Caco-2 (cell line): ENCODE measurements around the gene AGO3. TPM values are rescaled to one million over a fixed set of nuclear protein-coding genes. Genes with fewer than 3 reads are reported as not detected.

Source experiments
- BruUV-seq: library from RNA; stranded (reverse); fragments of 400-500 nt; replicated peaks from 2 replicates; lab custom pipeline; 2021; lab: Mats Ljungman, UMichigan
- CTCF ChIA-PET: fragments of 300-600 bp; sonication (Branson Sonifier 250); formaldehyde crosslinking; loops from one replicate; lab custom pipeline; 2022; ENCODE audit warnings: antibody characterized with exemption; lab: Charles Lee
- POLR2A ChIA-PET: fragments of 300-600 bp; sonication (Branson Sonifier 250); formaldehyde crosslinking; loops from one replicate; lab custom pipeline; 2022; ENCODE audit warnings: antibody characterized with exemption; lab: Charles Lee
- DNase-seq, 2 experiments: peaks; one replicate each; pipeline versions ENCODE4 v3.0.0 to v3.0.0-alpha.2; 2020 to 2022
- H3K27me3 ChIP-seq: replicated peaks from 2 replicates; pipeline ENCODE4 v1.6.0; 2011; ENCODE audit warnings: low read length; ENCODE audit not compliant: control insufficient read depth, insufficient read depth
- H3K36me3 ChIP-seq: 2 replicates; pipeline ENCODE4 v1.5.1; 2011; ENCODE audit warnings: low read length; ENCODE audit not compliant: control insufficient read depth, insufficient read depth
- H3K4me1 ChIP-seq: fragments of 250-450 bp; sonication (Bioruptor Pico); 2 replicates; pipeline ENCODE4 v1.5.1; 2020; ENCODE audit warnings: mild to moderate bottlenecking
- H3K4me3 ChIP-seq: 2 replicates; pipeline ENCODE4 v1.5.1; 2011; ENCODE audit warnings: low read depth, mild to moderate bottlenecking, control low read depth, low read length
- H3K9me3 ChIP-seq: fragments of 250-450 bp; sonication (Bioruptor Pico); 2 replicates; pipeline ENCODE4 v1.5.1; 2020; ENCODE audit warnings: mild to moderate bottlenecking, moderate library complexity
- H3K27ac Mint-ChIP-seq: one replicate; pipeline ENCODE4 v1.8.0; 2022; ENCODE audit warnings: mixed read lengths; ENCODE audit not compliant: unreplicated experiment
- H3K27me3 Mint-ChIP-seq: one replicate; pipeline ENCODE4 v1.8.0; 2022; ENCODE audit warnings: mixed read lengths; ENCODE audit not compliant: insufficient read depth, unreplicated experiment
- H3K36me3 Mint-ChIP-seq: one replicate; pipeline ENCODE4 v1.8.0; 2022; ENCODE audit warnings: mild to moderate bottlenecking, mixed read lengths; ENCODE audit not compliant: insufficient read depth, unreplicated experiment
- H3K4me1 Mint-ChIP-seq: one replicate; pipeline ENCODE4 v1.8.0; 2022; ENCODE audit warnings: low read depth, mixed read lengths; ENCODE audit not compliant: unreplicated experiment
- H3K4me3 Mint-ChIP-seq: one replicate; pipeline ENCODE4 v1.8.0; 2022; ENCODE audit warnings: mild to moderate bottlenecking, moderate library complexity, mixed read lengths; ENCODE audit not compliant: unreplicated experiment
- H3K9me3 Mint-ChIP-seq: one replicate; pipeline ENCODE4 v1.8.0; 2022; ENCODE audit warnings: mixed read lengths; ENCODE audit not compliant: unreplicated experiment
- CTCF ChIP-seq, 2 experiments: fragments of 200-600 bp in 1 of 2; IDR thresholded peaks; 1 replicate in 1 of 2; 2 replicates in 1 of 2; pipeline versions ENCODE4 v1.5.1 to v1.8.0; 2011 to 2022; ENCODE audit warnings: antibody characterized with exemption in 1 of 2, control low read depth in 1 of 2, inconsistent platforms in 1 of 2, low read depth in 1 of 2, low read length in 1 of 2, mild to moderate bottlenecking in 1 of 2, moderate library complexity in 1 of 2; ENCODE audit not compliant: insufficient read depth in 1 of 2, severe bottlenecking in 1 of 2, unreplicated experiment in 1 of 2
- intact Hi-C: fragments of 100-400 bp; cut with micrococcal nuclease; formaldehyde crosslinking; loops from one replicate; pipeline ENCODE4 v1.10.0; 2022; ENCODE audit not compliant: unreplicated experiment
- total RNA-seq: library from RNA; stranded (reverse); gene quantifications from 2 replicates; pipeline ENCODE4 v1.2.3, GENCODE V29; 2022

The AGO3 gene
- total RNA-seq, 1 experiment from 2014 or later: 18.1 TPM

GRCh38 chr1:36083635-36084496, 153.0 kb downstream of the AGO3 start, which contains the start of gene TEKT2:
Gene TEKT2, plus strand, starts transcription at chr1:36084094. Its CDS starts 828 bp downstream, at chr1:36084922.
- POLR2A ChIA-PET: no interaction called here
- H3K27me3 ChIP-seq: no peaks in the 10 kb centered on the region
- H3K36me3 ChIP-seq: no peaks in the 10 kb centered on the region
- H3K4me3 ChIP-seq: no peak within 1 kb of the TSS
- H3K9me3 ChIP-seq: no peaks in the 10 kb centered on the region
- TF ChIP-seq CTCF (IDR thresholded peaks at IDR 0.05; ENCODE audit: insufficient read depth in 1 of 2, low read depth in 1 of 2, low read length in 1 of 2, severe bottlenecking in 1 of 2, unreplicated experiment in 1 of 2): no peak
- Mint-ChIP-seq H3K27ac (no peak within 1 kb of the TSS), H3K27me3 (no peaks in the 10 kb centered on the region), H3K4me1 (no peaks in the 10 kb centered on the region), H3K36me3 (peaks cover 8% of the 10 kb centered on the region), H3K4me3 (no peak within 1 kb of the TSS), H3K9me3 (no peaks in the 10 kb centered on the region)
- intact Hi-C loops: no loop called here
- H3K4me1 ChIP-seq: 0 out of 2 replicates have a peak, but pooled peaks cover 6% of the 10 kb centered on the region
- CTCF ChIA-PET: no interaction called here
- BruUV-seq: no TSS peak
- DNase-seq: no peak

GRCh38 chr1:36084497-36085115, 153.7 kb downstream of the AGO3 start:
- H3K27ac Mint-ChIP-seq: no peak overlapping the region

More at GRCh38 chr1:36084497-36085115, 153.7 kb downstream of the AGO3 start:
- Mint-ChIP-seq H3K4me1 (no peaks in the 10 kb centered on the region), H3K36me3 (peaks cover 14% of the 10 kb centered on the region), H3K9me3 (no peaks in the 10 kb centered on the region), H3K27me3 (no peaks in the 10 kb centered on the region), H3K4me3 (no peak overlapping the region)
- TF ChIP-seq CTCF (IDR thresholded peaks at IDR 0.05; ENCODE audit: insufficient read depth in 1 of 2, low read depth in 1 of 2, low read length in 1 of 2, severe bottlenecking in 1 of 2, unreplicated experiment in 1 of 2): no peak
- POLR2A ChIA-PET: interaction anchor here (0.6 kb wide), 1 partner anchor 154 kb away, joined by 3 read pairs; no protein-coding TSS in a partner anchor
- Histone ChIP-seq H3K36me3 (no peaks in the 10 kb centered on the region), H3K4me1 (0 out of 2 replicates have a peak, but pooled peaks cover 6% of the 10 kb centered on the region), H3K4me3 (no peak overlapping the region), H3K27me3 (no peaks in the 10 kb centered on the region), H3K9me3 (no peaks in the 10 kb centered on the region)
- intact Hi-C loops: no loop called here
- DNase-seq: no peak
- BruUV-seq: no TSS peak
- CTCF ChIA-PET: interaction anchor here (0.6 kb wide), 1 partner anchor 108 kb away, joined by 7 read pairs; no protein-coding TSS in a partner anchor
